HL-60 (cell line): ENCODE measurements around the gene EHBP1.

Experiments
- GABPA ChIP-seq: IDR thresholded peaks from 2 replicates; pipeline ENCODE4 v1.6.1; 2012; ENCODE audit warnings: low read depth
- POLR2AphosphoS5 ChIP-seq: IDR thresholded peaks from 2 replicates; pipeline ENCODE4 v1.6.1; 2012; ENCODE audit warnings: low read depth
- TF ChIP-seq, protein P1 (sequence below): IDR thresholded peaks from one replicate; pipeline ENCODE4 v1.5.1; 2011; ENCODE audit warnings: low read length, control low read depth, inconsistent platforms; ENCODE audit not compliant: insufficient read depth
- TF ChIP-seq, protein P2 (sequence below): IDR thresholded peaks from 2 replicates; pipeline ENCODE4 v1.6.1; 2012; ENCODE audit warnings: low read depth; ENCODE audit not compliant: insufficient replicate concordance

DNA sequence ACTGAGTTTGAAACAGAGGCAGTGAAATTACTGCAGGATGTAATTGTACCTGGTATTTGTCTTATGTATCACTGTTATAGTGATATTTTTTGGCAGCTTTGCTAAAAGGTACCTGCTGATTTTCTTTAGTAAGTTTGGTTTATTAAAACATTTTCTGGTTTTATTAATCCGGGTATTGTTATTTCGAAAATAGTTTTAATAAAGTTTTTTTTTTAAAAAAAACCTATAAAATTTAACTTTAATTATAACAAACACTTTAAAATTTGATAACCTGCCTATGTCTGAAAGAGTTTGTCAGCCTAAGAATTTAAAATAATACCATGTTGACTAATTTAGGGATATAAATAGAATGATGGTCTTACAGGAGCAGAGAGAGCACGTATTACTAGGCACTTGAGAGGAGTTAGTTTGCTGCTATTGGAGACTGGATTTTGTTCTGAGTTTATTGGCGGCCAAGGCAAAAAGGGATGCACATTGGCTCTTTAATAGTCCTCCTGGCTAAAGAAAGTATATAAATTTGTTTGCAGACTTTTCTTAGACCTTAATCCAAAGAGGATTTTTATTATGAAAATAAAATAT lies 12.1 kb downstream of the EHBP1 start:
- TF ChIP-seq, protein P1, sequence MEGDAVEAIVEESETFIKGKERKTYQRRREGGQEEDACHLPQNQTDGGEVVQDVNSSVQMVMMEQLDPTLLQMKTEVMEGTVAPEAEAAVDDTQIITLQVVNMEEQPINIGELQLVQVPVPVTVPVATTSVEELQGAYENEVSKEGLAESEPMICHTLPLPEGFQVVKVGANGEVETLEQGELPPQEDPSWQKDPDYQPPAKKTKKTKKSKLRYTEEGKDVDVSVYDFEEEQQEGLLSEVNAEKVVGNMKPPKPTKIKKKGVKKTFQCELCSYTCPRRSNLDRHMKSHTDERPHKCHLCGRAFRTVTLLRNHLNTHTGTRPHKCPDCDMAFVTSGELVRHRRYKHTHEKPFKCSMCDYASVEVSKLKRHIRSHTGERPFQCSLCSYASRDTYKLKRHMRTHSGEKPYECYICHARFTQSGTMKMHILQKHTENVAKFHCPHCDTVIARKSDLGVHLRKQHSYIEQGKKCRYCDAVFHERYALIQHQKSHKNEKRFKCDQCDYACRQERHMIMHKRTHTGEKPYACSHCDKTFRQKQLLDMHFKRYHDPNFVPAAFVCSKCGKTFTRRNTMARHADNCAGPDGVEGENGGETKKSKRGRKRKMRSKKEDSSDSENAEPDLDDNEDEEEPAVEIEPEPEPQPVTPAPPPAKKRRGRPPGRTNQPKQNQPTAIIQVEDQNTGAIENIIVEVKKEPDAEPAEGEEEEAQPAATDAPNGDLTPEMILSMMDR = no peak
- TF ChIP-seq POLR2AphosphoS5 (no peak), GABPA (no peak)
- TF ChIP-seq, protein P2, sequence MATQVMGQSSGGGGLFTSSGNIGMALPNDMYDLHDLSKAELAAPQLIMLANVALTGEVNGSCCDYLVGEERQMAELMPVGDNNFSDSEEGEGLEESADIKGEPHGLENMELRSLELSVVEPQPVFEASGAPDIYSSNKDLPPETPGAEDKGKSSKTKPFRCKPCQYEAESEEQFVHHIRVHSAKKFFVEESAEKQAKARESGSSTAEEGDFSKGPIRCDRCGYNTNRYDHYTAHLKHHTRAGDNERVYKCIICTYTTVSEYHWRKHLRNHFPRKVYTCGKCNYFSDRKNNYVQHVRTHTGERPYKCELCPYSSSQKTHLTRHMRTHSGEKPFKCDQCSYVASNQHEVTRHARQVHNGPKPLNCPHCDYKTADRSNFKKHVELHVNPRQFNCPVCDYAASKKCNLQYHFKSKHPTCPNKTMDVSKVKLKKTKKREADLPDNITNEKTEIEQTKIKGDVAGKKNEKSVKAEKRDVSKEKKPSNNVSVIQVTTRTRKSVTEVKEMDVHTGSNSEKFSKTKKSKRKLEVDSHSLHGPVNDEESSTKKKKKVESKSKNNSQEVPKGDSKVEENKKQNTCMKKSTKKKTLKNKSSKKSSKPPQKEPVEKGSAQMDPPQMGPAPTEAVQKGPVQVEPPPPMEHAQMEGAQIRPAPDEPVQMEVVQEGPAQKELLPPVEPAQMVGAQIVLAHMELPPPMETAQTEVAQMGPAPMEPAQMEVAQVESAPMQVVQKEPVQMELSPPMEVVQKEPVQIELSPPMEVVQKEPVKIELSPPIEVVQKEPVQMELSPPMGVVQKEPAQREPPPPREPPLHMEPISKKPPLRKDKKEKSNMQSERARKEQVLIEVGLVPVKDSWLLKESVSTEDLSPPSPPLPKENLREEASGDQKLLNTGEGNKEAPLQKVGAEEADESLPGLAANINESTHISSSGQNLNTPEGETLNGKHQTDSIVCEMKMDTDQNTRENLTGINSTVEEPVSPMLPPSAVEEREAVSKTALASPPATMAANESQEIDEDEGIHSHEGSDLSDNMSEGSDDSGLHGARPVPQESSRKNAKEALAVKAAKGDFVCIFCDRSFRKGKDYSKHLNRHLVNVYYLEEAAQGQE = no peak
